ENCODE measurements around the gene ZNF799.
"Not testable (repeated sequence)": the region's sequence is repeated elsewhere in the genome, so short reads cannot be mapped to it uniquely, and the experiment has no call there.

Gene ZNF799

DNA sequence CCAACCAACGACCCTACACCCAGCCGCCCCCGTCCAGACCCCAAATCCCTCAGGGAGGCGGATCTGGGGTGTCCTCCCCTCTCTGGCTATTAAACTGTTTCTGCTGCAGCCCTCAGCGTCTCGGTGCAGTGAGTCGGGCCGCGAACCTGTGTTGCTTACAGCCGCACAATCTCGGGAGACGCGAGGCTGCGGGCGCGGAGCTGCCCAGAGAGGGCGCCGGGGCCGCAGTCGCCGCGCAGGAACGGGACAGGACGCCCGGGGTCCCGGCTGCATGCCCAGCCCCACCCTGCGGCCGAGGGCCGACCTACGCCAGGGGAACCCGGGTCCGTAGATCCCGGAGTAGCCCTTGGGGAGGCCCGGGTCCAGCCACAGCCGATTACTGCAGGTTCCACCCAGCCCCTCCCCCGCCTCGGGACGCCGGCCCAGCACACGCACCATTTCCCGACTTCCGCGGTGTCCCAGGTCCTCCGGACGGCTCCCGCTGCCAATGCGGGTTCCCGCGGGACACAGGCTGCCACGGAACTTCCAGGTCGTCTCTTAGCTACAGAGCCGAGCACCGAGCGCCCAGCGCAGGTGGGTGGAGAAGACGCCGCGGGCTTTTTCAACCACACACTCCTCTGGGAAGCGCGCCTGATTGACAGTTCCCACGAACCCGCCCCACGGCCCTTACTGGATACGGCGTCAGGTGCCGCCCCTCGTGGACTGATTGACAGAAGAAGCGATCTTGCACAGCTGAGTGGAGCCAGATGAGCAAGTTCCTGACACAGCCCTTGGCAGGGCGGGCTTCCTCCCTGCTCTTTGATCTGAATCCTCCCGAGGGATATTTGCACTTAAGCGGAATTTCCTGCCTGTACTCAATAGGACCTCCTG lies at the start of gene ZNF799:
Gene ZNF799, minus strand, starts transcription at position 639 of the 870 bp plus-strand sequence. Its CDS starts 201 bp downstream, at position 438.
- DNase-seq: peak; percentile 81

DNA sequence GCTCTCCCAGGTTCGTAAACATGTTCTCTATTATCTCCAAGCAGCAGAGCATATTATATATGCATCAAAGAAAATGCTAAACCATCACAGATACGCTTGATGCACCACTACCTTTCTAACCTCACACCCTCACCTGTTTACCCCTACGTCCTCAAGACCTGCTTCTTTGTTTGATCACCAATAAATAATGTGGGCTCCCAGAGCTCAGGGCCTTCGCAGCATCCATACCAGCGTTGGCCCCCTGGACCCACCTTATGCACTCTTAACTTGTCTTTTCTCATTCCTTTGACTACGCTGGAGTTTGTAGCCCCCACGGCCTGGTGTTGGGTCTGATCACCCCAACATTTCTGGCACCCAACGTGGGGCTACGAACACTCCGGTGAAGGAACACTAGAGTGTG lies 49.8 kb upstream of the ZNF799 start:
- DNase-seq: no peak

DNA sequence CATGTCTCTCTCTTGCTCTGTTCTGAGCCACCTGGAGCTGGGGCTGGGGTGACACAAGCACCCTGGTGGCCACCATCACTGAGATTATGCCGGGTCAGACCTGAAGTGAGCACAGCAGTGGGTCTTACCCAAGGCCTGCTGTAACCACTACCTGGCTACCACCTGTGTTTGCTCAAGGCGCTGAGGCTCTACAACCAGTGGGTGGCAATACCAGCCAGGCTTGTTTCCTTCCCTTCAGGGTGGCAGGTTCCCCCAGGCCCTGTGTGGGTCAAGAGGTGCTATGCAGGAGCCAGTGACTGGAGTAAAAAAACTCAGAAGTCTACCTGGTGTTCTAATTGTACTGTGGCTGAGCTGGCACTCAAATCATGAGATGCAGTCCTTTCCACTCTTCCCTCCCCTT lies 47.7 kb upstream of the ZNF799 start:
- DNase-seq: no peak

DNA sequence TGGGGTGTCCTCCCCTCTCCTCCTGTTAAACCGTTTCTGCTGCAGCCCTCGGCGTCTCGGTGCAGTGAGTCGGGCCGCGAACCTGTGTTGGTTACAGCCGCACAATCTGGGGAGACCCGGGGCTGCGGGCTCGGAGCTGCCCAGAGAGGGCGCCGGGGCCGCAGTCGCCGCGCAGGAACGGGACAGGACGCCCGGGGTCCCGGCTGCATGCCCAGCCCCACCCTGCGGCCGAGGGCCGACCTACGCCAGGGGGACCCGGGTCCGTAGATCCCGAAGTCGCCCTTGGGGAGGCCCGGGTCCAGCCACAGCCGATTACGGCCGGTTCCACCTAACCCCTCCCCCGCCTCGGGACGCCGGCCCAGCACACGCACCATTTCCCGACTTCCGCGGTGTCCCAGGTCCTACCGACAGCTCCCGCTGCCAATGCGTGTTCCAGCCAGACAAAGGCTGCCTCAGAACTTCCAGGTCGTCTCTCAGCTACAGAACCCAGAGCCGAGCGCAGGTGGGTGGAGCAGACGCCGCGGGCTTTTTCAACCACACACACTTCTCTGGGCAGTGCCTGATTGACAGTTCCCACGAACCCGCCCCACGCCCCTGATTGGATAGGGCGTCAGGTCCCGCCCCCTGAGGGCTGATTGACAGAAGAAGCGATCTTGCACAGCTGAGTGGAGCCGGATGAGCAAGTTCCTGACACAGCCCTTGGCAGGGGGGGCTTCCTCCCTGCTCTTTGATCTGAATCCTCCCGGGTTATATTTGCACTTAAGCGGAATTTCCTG lies 39.7 kb upstream of the ZNF799 start, which contains the start of gene ZNF443:
Gene ZNF443, minus strand, starts transcription at position 481 of the 776 bp plus-strand sequence. Its CDS starts 107 bp downstream, at position 374.
- DNase-seq: peak; percentile 99

DNA sequence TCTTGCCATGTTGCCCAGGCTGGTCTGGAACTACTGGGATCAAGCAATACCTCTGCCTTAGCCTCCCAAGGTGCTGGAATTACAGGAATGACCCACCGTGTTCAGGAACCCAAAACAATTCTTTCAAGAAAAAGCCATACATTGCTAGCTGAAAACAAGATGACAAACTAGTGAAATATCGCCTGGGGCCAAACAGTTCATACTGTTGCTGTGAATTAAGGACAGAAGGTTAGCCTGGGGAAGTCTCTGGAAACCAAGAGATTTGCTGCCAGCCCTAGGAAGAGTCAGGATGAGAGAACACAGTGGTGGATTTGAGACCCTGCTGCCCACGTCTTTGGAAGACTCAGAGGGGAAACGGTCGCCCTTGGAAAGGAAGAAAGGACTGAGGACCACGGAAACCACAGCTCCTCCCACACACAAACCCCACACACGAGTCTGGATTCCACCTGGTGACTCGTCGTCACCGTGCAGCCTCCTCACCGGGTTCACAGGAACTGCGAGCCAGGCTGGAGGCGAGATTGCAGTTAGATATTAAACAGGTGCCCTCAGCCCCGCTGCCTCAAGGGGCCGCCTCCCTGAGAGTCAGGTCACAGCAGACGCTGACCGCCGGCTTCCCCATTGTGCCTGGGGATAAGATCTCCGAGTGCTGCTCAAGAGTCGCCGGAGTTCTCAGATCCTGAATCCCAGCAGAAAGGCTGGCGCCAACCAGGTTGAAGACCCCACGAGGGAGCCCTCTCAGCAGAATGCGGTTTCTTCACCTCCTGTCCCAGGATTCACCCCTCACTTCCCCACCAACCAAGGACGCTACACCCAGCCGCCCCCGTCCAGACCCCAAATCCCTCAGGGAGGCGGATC lies 38.8 kb upstream of the ZNF799 start:
- DNase-seq: peak; percentile 36

DNA sequence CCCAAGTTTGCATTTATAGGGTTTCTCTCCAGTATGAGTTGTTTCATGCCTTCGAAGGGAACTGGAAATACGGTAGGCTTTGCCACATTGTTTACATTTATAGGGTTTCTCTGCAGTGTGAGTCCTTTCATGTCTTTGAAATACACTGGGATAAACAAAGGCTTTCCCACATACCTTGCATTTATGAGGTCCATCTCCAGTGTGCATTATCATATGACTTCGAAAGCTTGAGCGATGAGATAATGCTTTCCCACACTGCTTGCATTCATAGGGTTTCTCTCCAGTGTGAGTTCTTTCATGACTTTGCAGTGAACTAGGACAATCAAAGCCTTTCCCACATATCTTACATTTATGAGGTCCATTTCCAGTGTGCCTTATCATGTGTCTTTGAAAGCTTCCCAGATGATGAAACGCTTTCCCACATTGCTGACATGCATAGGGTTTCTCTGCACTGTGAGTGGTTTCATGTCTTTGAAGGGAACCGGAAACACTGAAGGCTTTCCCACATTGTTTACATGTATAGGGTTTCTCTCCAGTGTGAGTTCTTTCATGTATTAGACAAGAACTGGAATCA lies 29.7 kb upstream of the ZNF799 start:
- not testable (repeated sequence) for DNase-seq

DNA sequence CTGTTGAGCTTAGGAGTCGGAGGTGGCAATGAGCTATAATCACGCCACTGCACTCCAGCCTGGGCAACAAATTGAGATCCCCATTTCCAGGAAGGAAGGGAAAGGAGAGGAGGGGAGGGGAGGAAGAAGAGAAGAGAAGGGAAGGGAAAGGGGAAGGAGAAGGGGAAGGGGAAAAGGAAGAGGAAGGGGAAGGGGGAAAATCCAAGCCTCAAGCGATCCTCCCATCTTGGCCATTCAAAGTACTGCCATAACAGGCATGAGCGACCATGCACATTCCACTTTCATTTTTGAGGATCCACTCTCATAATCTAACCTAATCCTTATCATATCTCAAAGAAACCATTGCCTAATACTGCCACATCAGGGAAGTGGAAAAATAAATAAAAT lies 24.8 kb upstream of the ZNF799 start:
- no peak for DNase-seq

DNA sequence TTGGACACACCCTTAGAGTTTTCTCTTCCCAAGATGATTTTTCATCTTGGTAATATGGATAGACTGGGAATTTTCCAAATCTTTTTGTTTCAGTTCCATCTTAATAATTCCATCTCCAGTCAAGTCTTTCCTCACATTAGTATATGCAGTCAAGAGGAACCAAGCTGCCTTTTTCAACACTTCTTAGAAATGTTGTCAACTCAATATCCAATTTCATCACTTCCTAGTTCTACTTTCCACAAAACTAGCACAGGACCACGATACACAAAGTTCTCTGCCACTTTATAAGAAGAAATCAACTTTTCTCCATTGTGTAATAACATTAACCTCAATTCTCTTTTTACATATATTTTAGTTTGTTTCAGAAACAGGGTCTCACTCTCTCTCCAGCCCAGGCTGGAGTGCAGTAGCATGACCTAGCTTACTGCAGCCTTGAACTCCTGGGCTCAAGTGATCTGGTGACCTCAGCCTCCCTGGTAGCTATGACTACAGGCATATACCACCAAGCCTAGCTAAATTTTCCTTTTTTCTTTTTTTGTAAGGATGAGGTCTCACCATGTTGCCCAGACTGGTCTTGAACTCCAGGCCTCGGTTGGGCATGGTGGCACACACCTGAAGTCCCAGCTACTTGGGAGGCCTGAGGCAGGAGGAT lies 24.3 kb upstream of the ZNF799 start:
- no peak for DNase-seq

DNA sequence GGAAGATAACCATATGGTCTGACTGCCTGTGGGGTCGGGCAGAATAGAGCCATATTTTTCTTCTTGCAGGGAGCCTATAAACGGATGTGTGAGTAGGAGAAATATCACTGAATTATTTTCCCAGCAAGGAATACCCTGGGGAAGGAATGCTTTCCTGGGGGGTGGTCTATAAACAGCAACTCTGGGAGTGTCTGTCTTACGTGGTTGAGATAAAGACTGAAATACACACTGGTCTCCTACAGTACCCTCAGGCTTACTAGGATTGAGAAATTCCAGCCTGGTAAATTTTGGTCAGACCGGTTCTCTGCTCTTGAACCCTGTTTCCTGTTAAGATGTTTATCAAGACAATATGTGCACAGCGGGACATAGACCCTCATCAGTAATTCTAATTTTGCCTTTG lies 16.2 kb upstream of the ZNF799 start:
- not testable (repeated sequence) for DNase-seq

DNA sequence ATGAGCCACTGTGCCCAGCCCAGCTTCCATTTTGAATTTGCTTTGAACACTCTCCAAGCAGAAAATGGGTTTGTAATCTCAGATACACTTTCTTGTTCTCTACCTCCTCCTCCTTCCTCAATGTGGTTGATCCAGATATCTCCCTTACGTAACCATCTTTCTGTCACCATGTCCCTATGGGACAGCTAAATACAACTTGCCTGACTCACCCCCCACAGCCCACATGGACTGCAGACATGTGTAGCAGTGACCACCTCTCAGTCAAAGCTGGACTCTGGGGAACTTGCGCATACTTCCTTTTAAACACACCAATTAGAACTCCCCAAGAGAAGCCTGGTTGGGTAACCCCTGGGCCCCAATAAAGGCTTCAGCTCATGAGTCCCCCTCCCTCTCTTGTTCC lies 10.8 kb upstream of the ZNF799 start:
- no peak for DNase-seq

DNA sequence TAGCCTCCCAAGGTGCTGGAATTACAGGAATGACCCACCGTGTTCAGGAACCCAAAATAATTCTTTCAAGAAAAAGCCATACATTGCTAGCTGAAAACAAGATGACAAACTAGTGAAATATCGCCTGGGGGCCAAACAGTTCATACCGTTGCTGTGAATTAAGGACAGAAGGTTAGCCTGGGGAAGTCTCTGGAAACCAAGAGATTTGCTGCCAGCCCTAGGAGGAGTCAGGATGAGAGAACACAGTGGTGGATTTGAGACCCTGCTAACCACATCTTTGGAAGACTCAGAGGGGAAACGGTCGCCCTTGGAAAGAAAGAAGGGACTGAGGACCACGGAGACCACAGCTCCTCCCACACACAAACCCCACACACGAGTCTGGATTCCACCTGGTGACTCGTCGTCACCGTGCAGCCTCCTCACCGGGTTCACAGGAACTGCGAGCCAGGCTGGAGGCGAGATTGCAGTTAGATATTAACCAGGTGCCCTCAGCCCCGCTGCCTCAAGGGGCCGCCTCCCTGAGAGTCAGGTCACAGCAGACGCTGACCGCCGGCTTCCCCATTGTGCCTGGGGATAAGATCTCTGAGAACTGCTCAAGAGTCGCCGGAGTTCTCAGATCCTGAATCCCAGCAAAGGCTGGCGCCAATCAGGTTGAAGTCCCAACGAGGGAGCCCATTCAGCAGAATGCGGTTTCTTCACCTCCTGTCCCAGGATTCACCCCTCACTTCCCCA lies 1.0 kb downstream of the ZNF799 start:
- peak; percentile 28 for DNase-seq

DNA sequence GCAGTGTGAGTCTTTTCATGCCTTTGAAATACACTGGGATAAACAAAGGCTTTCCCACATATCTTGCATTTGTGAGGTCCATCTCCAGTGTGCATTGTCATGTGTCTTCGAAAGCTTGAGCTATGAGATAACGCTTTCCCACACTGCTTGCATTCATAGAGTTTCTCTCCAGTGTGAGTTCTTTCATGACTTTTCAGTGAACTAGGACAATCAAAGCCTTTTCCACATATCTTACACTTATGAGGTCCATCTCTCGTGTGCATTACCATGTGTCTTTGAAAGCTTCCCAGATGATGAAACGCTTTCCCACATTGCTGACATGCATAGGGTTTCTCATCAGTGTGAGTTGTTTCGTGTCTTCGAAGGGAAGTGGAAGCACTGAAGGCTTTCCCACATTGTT lies 9.9 kb downstream of the ZNF799 start:
- DNase-seq: not testable (repeated sequence)

DNA sequence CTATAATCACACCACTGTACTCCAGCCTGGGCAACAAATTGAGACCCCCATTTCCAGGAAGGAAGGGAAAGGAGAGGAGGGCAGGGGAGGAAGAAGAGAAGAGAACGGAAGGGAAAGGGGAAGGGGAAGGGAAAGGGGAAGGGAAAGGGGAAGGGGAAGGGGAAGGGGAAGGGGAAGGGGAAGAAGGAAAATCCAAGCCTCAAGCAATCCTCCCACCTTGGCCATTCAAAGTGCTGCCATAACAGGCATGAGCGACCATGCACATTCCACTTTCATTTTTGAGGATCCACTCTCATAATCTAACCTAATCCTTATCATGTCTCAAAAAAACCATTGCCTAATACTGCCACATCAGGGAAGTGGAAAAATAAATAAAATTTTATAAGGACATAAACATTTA lies 14.7 kb downstream of the ZNF799 start:
- not testable (repeated sequence) for DNase-seq

DNA sequence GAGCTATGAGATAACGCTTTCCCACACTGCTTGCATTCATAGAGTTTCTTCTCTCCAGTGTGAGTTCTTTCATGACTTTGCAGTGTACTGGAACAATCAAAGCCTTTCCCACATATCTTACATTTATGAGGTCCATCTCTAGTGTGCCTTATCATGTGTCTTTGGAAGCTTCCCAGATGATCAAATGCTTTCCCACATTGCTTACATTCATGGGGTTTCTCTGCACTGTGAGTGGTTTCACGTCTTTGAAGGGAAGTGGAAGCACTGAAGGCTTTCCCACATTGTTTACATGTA lies 20.7 kb downstream of the ZNF799 start:
- DNase-seq: no peak

DNA sequence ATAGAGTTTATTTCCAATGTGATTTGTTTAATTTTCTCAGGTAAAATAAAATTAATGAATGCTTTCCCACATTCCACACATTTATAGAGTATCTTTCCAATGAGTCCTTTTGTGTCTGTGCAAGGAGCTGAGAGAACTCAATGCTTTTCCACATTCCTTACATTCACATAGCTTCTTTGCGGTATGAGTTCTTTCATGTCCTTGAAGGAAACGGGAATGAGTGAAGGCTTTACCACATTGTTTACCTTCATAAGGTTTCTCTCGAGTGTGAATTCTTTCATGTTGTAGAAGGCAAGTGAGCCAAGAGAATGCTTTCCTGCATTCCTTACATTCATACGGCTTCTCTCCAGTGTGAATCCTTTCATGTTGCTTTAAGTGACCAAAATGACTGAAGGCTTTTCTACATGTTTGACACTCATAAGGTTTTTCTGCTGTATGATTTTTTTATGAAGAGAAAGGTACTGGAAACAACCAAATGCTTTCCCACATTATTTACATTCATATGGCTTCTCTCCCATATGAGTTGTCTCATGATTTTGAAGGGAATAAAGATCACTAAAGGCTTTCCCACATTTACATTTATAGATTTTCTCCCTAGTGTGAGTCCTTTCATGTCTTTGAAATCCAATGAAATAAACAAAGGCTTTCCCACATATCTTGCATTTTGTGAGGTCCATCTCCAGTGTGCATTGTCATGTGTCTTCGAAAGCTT lies 21.2 kb downstream of the ZNF799 start:
- DNase-seq: no peak

DNA sequence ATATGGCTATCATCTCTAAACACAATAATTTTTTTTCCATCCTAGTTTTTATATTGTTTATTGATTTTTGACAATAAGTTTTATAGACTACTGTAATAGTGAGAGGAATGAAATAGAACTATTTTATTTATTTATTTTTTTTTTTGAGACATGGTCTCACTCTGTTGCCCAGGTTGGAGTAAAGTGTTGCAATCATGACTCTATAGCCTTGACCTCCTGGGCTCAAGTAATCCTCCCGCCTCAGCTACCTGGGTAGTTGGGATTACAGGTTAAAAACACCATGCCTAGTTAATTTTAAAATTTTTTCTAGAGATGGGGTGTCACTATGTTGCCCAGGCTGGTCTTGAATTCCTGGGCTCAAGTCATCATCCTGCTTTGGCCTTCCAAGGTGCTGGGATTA lies 27.0 kb downstream of the ZNF799 start:
- no peak for DNase-seq

DNA sequence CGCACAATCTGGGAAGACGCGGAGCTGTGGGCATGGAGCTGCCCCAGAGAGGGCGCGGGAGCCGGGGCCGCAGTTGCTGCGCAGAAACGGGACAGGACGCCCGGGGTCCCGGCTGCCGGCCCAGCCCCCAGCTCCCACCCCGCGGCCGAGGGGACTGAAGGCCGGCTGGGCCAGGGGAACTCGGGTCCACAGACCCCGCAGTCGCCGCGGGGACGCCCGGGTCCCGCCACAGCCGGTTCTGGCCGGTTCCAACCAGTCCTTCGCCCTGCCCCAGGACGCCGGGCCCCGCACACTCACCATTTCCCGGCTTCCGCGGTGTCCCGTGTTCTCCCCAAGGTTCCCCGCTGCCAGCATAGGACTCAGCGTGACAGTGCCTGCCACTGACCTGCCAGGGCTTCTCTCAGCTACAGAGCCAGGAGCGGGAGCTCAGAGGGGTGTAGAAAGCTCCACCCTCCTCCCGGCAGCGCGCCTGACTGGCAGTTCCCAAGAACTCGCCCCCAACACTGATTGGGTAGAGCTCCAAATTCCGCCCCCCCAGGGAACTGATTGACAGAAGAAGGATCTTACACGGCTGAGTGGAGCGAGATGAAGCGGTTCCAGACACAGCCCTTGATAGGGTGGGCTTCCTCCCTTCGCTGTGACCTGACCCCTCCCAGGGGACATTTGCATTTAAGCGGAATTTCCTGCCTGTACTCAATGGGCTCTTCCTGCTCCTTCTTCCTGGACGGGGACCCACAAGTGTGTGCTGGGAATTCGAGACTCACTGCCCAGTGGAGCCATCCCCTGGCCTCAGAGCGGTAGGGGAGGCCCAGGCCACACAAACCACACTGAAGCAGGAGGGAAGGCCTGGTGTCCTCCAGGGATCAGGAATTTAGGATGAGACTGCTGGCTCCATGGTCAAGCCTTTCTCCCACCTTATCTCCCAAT lies 35.6 kb downstream of the ZNF799 start, which contains the start of gene ZNF442:
Gene ZNF442, minus strand, starts transcription at position 448 of the 927 bp plus-strand sequence. CDS start 2,052 bp downstream, outside the sequence.
- DNase-seq: peak; percentile 77

DNA sequence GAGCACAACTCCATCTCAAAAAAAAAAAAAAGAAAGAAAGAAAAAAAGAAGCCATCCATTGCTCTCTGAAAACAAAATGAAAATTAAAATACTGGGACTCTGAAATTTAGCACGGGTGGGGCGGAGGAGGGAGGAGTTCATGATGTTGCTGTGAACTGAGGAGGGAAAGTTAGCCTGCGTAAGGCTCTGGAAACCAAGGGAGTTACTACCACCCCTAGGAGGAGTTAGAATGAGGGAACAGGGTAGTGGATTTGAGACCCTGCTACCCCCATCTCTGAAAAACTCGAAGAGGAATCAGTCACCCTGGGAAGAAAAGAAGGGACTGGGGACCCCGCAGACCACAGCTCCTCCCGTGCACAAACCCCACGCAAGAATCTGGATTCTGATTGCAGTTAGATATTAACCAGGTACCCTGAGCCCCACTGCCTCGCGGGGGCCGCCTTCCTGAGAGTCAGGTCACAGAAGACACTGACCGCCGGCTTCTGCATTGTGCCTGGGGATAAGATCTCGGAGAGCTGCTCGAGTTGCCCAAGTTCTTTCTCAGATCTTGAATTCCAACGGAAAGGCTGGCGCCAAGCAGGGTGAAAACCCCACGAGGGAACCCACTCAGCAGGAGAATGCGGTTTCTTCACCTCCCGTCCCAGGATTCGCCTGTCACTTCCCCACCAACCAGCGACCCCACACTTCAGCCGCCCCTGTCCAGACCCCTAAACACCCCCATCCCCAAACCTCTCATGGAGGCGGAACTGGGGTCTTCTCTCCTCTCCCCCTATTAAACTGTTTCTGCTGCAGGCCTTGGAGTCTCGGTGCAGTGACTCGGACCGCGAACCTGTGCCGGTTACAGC lies 36.5 kb downstream of the ZNF799 start:
- DNase-seq: peak; percentile 20

DNA sequence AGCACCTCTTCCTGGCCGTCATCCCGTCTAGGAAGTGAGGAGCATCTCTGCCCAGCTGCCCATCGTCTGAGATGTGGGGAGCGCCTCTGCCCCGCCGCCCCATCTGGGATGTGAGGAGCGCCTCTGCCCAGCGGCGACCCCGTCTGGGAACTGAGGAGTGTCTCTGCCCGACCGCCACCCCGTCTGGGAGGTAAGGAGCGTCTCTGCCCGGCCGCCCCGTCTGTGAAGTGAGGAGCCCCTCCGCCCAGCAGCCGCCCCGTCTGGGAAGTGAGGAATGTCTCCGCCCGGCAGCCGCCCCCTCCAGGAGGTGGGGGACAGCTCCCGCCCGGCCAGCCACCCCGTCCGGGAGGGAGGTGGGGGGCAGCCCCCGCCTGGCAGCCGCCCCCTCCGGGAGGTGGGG lies 38.8 kb downstream of the ZNF799 start:
- DNase-seq: not testable (repeated sequence)
